HG03342 (cell line): Measurements from ENCODE around the gene CMTR1.

Source experiments
- ATAC-seq: cut with Tn5 transposase; IDR thresholded peaks from one replicate; pipeline ENCODE4 v1.9.1; 2021; ENCODE audit warnings: mild to moderate bottlenecking, moderate library complexity; ENCODE audit not compliant: unreplicated experiment

The CMTR1 gene

DNA sequence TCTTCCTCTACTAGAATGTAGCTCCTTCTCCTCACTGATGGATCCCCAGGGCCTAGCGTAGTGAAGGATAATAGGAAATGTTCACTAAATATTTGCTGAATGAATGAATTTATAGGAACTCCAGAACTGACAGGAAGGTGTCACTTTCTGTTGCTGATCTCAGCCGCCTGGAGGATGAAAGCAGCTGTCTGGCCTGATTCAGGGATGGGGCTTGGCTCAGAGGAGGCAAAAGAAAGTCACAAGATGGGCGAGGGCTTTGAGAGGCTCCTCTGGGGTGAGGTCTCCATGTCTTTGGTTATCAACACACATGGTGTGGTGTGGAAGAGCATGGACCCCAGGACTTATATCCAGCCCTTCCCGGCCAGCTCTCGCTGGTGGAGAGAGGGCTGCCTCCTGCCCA, 78.2 kb downstream of the CMTR1 start:
- no peak for ATAC-seq

DNA sequence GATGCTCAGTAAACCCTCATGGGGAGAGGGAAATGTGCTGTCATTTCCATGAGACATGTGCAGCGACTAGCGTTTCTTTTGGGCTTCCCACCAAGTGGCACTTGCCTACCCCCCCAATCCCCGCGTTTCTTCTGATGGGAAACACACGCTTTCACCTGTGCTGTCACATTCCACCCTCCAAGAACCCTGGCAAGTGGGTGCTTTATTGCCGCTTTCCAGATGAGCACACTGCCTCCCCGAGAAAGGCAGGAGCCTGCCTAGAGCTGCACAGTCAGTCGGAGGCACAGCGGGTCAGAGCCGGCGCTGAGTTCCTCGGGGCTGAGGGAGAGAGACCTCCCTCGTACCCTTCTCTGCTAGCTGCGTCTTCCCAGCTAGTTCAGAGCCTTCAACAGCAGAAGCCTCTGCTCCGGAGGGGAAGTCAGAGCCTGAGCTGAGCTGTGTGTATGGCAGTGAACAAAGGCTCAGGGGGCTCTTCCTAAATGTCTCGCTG, 78.9 kb downstream of the CMTR1 start:
- ATAC-seq = no peak

DNA sequence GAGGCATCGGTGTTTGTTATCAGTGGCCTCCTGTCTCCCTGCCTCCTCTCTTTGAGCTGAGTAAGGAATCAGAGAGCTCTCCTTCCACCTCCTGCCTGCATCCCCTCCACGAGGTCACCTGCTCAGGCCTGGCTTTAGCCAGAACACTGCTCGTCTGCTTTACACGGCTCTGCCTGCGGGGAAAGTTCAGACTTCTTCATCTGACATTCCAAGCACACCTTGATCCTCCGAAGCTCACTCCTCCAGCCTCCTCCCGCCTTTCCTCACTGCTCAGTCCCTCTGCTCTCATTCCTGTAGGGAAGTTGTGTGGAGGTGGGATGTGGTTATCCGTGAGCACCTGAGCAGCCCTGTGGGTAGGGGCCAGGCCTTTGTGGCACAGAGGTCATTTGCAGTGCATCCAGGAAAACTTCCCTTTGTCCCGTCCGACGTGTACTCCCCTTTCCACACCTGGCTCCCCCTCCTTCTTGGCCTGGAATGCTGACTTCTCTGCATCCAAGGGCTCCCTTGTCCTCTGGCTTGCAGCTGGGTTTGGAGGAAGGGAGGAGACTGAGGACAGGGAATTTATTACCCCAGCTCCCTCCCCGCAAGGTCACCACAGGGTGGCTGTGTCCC, 79.5 kb downstream of the CMTR1 start:
- no peak for ATAC-seq

DNA sequence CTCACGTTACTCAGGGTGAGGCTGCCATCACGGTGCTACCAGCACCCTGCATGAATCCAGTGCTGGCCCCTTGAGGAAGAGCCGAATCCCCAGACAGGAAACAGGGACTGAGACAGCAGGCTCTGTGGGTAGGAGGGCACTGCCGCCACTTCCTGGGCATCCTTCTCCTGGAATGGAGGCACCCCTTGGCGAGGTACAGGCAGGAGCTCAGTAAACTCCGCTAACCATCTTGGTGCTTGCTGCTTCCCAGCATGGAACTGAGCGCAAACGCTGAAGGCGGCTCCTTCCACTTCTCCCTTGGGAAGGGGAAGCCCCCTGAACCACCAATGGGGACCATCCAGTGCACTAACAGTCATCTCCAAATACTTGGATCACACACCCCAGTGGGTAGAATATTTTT, 80.1 kb downstream of the CMTR1 start:
- no peak for ATAC-seq

DNA sequence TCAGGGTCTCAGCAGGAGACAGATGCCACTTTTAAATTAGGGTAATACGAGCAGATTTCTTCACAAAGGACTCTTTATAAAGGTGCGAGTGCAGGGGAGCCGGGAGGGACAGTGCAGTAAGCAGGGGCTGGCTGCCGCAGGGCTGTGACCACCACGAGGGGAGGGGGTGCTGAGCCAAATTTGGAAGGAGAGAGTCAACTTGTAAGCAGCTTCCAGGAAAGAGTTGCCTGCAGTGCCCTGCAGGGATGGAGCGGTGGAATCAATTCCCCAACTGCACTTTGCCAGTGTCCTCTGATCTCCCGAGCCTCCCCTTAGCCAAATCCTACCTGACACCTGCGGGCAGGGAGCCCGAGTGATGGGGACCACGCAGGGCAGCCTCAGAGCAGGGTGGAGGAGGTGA, 80.6 kb downstream of the CMTR1 start:
- ATAC-seq = no peak

DNA sequence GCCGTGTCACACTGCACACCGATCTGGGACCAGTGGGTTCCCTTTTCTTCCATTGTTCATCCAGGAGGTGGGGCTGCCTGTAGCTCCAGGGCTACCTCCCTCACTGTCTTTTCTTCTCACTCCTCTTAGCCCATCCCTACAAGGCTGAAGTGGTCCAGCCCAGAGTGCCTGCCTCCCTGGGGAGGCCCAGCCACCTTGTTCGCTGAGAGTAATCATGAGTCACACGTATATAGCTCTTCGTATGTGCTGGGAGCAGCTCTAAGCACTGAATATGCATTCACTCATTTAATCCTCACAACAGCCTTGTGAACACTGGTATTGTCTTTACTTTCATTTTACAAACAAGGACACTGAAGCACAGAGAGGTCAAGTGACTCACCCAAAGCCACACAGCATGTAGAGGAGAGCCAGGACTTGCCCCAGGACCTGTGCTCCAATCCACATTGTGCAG, 81.3 kb downstream of the CMTR1 start:
- ATAC-seq = no peak

DNA sequence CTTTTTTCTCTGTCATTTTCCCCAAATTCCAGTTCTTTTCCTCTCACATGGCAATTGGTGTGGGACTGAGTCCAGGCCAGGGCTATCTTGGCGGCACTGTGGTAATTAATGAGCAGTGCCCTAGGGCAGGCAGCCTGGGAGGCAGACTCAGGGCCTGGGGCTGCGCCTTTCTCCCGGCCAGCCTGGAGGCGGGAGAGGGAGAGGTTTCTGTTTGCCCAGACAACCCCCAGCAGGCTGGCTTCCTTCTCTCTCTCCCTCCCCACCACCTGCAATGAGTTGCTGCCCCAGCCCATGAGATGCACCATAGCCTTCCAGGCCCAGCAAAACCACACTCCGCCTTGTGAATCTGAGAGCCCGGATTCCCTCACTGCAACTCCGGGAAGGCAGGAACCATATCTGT, 81.8 kb downstream of the CMTR1 start:
- ATAC-seq = no peak

DNA sequence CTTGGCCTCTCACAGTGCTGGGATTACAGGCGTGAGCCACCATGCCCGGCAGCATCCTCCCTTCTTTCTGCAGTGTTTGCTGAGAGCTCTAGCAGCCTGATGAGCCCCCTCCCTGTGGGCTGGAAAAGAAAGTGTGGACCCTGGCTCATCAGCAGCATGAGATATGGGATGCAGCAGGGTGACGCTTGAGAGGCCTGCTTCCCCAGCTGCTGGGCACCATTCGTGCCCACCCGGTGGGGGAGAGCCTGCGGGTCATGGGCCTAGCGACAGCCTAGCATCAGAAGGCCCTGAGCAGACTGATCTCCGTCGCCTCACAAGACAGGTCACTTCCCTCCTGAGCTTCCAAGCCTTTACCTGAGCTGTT, 82.7 kb downstream of the CMTR1 start:
- ATAC-seq = no peak

DNA sequence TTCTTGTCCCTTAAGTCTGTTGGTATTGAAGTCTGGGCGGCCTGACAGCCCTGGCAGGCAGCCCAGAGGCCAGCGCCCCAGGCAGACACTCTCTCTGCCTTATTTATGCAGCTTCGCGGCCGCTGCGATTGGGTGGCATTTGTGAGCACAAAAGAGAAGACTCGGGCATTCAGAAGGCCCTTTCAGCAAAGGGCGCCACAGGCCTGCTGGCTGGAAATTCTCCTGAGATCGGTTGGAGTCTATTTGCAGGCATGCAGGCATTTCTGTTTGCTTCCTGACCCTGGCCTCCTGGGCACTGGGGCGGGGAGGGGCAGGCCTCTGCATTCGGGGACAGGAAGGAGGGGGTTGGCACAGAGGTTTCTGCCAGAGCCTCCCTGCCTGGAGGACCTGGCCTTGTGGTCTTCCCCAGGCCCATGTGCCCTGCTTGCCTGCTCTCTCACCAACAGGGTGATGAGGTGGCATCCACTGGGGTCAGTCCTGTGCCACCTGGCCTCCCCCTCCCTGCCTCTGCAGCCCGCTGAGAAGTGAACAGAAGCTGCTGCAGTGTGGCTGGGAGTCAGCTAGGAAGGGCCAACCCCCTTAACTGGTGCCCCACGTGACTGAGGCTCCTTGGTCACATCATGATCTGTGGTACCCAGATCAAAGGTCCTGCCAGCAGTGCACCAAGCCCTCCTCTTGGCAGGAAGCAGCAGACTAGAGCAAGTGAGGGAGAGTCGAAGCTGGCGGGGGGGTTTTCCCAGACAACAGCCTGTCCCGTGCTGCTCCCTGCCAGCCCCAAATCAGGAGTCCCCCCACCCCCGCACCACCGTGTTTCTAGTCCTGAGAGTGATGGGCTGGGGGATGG, 83.3 kb downstream of the CMTR1 start:
- peak; percentile 53 for ATAC-seq

DNA sequence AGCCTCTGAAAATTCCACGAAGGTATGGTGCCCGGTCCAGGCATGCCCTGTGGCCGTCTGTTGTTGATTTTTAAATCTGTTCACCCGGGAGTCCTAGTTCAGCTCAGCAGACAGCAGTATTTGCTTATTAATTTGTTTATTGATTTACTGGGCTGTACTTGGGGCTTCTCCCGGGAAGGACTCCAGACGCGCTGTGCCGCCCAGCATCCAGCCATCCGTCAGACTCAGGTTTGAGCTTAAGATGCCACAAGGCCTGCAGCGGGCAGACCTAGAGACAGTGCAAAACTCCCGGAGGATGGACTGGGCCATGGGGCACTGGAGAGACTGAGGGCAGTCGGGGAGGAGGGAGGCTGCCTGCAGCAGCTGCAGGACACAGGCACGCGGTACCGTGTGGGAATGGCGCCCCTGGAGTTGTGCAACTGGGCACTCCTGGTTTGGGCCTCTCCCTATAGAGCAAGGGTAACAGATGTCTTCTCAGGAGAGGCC, 83.9 kb downstream of the CMTR1 start:
- ATAC-seq = peak; percentile 2

DNA sequence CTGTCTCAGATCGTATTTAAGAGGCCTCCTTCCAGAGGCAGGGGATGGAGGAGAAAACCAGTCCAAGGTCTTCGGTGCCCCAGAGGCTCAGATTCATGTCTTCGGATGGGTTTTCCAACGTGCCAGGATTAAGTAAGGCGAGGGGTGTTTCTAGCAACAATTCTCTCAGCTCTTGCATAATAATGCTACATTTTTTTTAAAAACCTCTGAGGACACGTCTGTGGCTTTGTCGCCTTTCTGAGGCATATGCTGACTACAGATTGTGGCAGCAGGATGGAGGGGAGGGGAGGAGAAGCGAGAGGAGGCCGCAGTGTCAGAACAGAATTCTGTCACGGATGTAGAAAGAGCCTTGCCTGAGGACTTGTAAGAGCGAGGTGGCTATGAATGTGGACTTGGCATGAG, 84.4 kb downstream of the CMTR1 start:
- no peak for ATAC-seq

DNA sequence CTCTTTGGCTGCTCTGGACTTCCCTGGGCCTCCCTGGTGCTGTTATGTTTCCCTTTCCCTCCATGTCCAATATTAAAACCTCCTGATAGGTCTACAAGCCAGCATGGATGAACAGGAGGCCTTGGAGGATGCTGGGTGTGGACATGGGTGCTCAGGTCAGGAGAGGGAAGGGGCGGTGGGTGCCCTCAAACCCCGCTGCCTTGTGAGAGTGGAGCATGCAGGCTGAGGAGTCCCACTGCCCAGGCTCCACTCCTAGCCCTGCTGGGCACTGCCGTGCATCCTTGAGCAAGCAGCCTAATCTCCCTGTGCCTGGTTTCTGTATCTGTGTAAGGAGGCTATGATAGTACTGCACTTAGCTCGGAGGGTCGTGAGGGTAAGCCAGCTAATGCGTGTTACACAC, 85.1 kb downstream of the CMTR1 start:
- no peak for ATAC-seq

DNA sequence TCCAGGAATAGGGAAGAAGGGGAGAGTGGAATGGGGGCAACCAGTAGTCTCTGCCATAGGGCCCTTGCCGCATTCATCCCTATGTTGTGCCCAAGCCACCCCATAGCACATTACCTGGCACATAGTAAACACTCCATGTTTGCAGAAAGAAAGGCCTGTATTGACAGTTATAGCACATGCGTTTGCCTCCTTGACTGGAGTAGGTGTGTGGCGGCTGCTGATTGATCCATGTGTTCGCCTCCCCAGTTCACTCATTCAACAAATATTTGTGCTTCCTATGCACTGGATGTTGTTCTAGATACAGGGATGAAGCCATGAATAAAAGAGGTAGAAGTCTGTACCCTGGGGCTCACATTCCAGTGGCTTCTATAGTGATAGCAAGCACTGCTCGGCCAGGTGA, 86.4 kb downstream of the CMTR1 start:
- ATAC-seq = no peak

DNA sequence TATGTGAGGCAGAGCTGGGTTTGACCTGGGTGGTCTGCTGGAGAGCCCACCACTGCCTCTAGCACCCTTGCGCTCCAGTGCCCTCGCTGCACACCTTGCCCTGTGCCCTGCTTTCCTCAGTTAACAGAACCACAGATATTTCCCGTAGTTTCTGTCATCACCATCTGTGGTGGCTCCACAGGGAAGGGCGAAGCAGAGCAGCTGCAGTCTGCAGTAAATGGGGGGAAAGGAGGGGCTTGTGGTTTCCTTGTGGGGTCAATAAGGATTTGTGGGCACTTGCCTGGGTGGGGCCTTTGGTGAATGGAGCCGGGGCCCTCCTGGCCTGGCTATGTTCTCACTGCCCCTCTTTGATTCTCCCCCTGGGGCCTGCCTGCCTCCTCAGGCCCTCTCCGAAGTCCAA, 87.9 kb downstream of the CMTR1 start:
- no peak for ATAC-seq

DNA sequence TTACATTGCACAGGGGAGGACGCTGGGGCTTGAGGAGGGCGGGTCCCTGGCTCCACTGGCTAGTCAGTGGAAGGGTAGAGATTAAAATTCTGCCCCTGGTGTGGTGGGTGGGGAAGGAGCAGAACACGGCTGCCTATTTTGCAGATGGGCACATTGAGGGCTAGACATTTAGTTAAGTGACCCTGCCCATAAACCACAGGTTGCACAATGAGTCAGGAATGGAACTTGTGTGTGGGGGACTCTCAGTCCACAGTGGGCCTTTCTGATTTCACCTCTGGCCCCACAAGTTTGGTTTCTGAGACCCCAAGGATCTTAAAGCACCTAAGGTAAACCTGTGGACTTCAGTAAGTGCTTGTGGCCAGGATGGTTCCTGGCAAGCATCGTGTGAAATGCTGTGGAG, 88.7 kb downstream of the CMTR1 start:
- ATAC-seq = no peak

DNA sequence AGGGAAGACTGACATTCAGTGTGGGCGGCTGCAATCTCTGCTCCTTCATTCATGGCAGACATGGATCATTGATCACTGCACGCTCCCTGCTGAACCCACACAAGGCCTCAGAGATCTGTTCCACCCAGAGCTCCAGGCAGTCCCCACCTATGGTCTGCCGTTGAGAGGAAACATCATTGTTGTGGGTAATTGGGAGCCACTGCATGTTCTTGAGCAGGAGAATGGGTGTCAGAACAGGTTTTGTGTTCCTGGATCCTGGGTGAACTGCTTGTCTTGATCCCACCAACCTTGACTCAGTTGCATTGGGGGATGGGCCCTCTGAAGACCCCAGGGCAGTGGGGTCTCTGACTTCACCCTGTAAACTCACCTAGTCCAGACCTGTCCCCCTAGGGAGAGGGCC, 89.8 kb downstream of the CMTR1 start:
- ATAC-seq = no peak

DNA sequence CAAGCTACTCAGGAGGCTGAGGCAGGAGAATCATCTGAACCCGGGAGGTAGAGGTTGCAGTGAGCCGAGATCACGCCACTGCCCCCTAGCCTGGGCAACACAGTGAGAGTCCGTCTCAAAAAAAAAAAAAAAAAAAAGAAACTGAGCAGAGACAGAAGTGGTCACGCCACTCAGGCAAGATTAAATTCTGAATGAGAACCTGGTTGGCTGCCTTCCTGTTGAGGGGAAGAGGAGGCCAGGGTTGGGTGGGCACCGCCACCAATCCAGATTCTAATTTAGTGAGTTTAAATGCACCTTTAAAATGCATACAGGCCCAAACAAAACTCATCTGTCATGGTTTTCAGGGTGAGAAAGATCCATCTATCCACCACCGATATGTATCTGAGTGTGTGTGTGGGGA, 90.4 kb downstream of the CMTR1 start:
- no peak for ATAC-seq

DNA sequence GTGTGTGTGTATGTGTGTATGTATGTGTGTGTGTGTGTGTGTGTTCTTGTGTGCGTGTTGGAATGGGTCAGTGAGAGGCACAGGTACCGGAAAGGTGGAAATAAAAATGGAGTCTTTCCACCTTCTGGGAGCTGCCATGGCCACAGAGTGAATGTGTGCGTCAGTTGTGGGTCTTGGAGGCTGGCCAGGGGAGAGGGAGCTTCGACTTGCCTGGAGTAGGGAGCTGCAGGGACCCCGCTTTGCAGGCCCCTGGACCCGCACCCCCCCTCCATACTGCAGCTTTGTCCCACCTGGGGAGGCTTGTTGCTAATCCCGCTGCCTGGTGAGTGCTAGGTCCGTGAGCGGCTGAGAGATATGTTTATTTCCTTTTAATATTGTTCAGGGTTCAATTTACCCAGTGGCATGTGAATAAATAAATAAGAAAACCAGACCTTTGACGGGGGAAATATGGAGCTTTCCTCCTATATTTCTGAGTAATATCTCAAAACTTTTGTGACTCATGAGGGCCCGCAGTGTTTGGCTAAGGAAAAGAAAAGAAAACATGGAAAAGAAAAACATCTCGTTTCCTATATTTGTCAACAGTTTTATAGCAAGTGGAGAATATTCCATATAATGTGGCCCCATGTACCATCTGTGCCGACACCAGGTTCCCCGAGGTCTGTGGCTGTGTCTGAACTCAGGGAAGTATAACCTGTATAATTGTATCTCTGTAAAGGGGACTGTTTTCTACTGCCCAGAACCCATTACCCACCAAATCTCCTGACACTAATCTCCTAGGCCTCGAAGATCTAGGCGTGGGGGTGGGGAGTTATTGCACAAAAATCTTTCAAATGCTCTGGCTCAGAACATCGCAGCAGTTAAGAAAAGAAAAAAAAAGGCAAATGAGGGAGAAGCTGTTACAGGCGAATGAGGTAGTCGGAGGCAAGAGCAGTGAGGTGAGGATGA, 91.3 kb downstream of the CMTR1 start:
- ATAC-seq = no peak

DNA sequence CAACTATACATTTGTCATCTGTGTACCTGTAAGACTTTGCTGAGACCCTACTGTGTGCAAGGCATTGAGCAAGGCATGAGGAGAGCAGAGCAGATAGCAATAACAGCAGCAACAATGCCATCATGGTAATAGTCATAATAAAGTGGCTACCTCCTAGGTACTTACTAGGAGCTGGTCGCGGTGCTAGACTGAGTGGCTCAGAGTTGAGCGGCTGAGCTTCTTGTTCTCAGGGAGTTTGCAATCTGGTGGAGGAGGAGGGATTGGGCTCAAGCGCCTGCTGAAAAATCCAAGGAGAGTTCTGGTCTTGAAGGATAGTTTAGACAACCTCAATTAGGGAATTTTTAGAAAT, 91.9 kb downstream of the CMTR1 start:
- ATAC-seq = no peak

DNA sequence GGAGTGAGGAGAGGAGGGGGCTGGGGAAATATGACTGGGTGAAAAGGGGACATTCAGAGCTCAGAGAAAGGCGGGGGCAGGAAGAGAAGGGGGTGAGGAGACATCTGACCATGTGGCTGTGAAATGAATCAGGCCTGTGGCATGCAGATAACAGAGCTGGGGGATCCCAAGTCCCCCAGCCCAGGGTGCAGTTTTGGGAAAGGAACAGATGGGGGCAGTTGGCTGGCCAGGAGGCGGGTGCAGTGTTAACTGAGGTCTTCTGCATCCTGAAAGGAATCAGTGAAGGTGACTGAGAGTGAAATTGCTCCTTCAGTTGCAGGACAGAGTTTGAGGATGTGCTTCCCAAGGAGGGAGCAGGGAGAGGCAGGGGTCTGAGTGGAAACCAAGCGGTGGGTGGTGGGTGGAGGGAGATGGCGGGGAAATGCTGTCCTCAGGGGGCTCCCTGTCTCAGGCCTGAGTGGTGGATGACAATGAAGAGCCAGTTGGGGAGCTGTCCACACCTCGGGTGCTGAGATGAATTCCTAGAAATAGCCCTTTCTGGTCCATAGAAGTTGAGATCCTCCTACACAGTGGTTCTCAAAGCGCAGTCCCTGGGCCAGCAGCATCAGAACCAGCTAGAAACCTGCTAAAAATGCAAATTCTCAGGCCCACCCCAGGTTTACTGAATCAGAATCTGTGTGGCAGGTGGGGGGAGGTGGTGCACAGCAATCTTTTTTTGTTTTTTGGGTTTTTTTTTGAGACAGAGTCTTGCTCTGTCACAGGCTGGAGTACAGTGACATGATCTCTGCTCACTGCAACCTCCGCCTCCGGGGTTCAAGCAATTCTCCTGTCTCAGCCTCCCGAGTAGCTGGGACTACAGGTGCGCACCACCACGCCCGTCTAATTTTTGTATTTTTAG, 92.7 kb downstream of the CMTR1 start:
- no peak for ATAC-seq
